HepG2 (cell line): Measurements from ENCODE around the gene GLS2. TPM values are rescaled to one million over a fixed set of nuclear protein-coding genes. Genes with fewer than 3 reads are reported as not detected.

ENCODE experiments used
- ATAC-seq: fragments of 200-7000 bp; cut with Tn5 transposase; 3 replicates; pipeline ENCODE4 v1.9.1; 2020; ENCODE audit warnings: mild to moderate bottlenecking, moderate library complexity
- BruUV-seq: library from RNA; stranded (reverse); fragments of 400-500 nt; replicated peaks from 2 replicates; lab custom pipeline; 2021; lab: Mats Ljungman, UMichigan
- CTCF ChIA-PET: fragments of 300-600 bp; formaldehyde crosslinking; extraction: SDS; loops from one replicate; lab custom pipeline; 2021; ENCODE audit warnings: low total read pairs, inconsistent platforms, low intra/inter-chr PET ratio; lab: Yijun Ruan, JAX
- POLR2A ChIA-PET: fragments of 350-600 bp; sonication (Branson Sonifier 250); formaldehyde crosslinking; loops from one replicate; lab custom pipeline; 2020; ENCODE audit warnings: antibody characterized with exemption, inconsistent platforms; lab: Yijun Ruan, JAX
- DNase-seq: peaks from one replicate; pipeline ENCODE4 v3.0.0-alpha.2; 2015; ENCODE audit warnings: low spot score
- FAIRE-seq: peaks from 3 replicates; lab custom pipeline; 2011; peaks lifted over from hg19 to GRCh38; lab: Jason Lieb, UNC
- H2AFZ ChIP-seq: one replicate; pipeline ENCODE4 v1.6.1; 2011; ENCODE audit warnings: low read length, inconsistent platforms
- H3K27ac ChIP-seq: fragments of 300-600 bp; 3 replicates; pipeline ENCODE4 v1.8.0; 2011; ENCODE audit warnings: mixed run types, mild to moderate bottlenecking, mixed read lengths, low read length, inconsistent platforms; ENCODE audit not compliant: insufficient read depth; ENCODE audit errors: extremely low read length
- H3K27me3 ChIP-seq, 2 experiments: fragments of 200-600 bp in 1 of 2; 2 replicates in 1 of 2; 3 replicates in 1 of 2; pipeline versions ENCODE4 v1.6.0 to v1.8.0; 2011; ENCODE audit warnings: low read length in 2 of 2, mild to moderate bottlenecking in 2 of 2, moderate library complexity in 2 of 2, inconsistent platforms in 1 of 2; ENCODE audit not compliant: insufficient read depth in 2 of 2, control insufficient read depth in 1 of 2
- H3K36me3 ChIP-seq, 2 experiments: fragments of 200-600 bp in 1 of 2; replicated peaks in 1 of 2; 2 replicates in 1 of 2; 3 replicates in 1 of 2; pipeline versions ENCODE4 v1.5.1 to v1.8.0; 2011; ENCODE audit warnings: low read length in 2 of 2, inconsistent platforms in 1 of 2; ENCODE audit not compliant: insufficient read depth in 2 of 2, control insufficient read depth in 1 of 2
- H3K4me1 ChIP-seq: 2 replicates; pipeline ENCODE4 v1.5.1; 2012; ENCODE audit warnings: low read length, inconsistent platforms; ENCODE audit not compliant: insufficient read depth
- H3K4me2 ChIP-seq: 2 replicates; pipeline ENCODE4 v1.6.0; 2011; ENCODE audit warnings: low read depth, low read length, inconsistent platforms
- H3K4me3 ChIP-seq, 3 experiments: fragments of 200-600 bp in 1 of 3; sonication (generic), shearing (Covaris generic) in 1 of 3; replicated peaks in 1 of 3; 2 replicates each; pipeline ENCODE4 v1.5.1; 2011 to 2016; ENCODE audit warnings: low read length in 3 of 3, inconsistent platforms in 2 of 3, low read depth in 2 of 3, mild to moderate bottlenecking in 2 of 3, control low read depth in 1 of 3, mixed read lengths in 1 of 3; ENCODE audit not compliant: insufficient read depth in 1 of 3
- H3K79me2 ChIP-seq: one replicate; pipeline ENCODE4 v1.6.1; 2011; ENCODE audit warnings: low read length, inconsistent platforms; ENCODE audit not compliant: insufficient read depth
- H3K9ac ChIP-seq: 2 replicates; pipeline ENCODE4 v1.6.0; 2011; ENCODE audit warnings: mild to moderate bottlenecking, low read depth, low read length, inconsistent platforms; ENCODE audit not compliant: insufficient read depth
- H3K9me3 ChIP-seq: 2 replicates; pipeline ENCODE4 v1.5.1; 2012; ENCODE audit warnings: mild to moderate bottlenecking, low read length
- H4K20me1 ChIP-seq: 2 replicates; pipeline ENCODE4 v1.6.0; 2011; ENCODE audit warnings: inconsistent platforms, mild to moderate bottlenecking, low read length, moderate library complexity; ENCODE audit not compliant: insufficient read depth
- FOXC1 ChIP-seq: sonication (generic); formaldehyde crosslinking; IDR thresholded peaks from 2 replicates; pipeline ENCODE4 v1.8.0; 2022; ENCODE audit warnings: mild to moderate bottlenecking, missing genetic modification reagents, borderline replicate concordance
- GATAD2A ChIP-seq: IDR thresholded peaks from 2 replicates; pipeline ENCODE4 v1.6.1; 2016
- JUNB ChIP-seq: sonication (generic); formaldehyde crosslinking; IDR thresholded peaks from 2 replicates; pipeline ENCODE4 v1.8.0; 2022; ENCODE audit warnings: missing genetic modification reagents, mild to moderate bottlenecking, borderline replicate concordance
- MBD4 ChIP-seq: IDR thresholded peaks from 2 replicates; pipeline ENCODE4 v1.6.1; 2012; ENCODE audit warnings: low read length, inconsistent platforms, borderline replicate concordance
- MIER3 ChIP-seq: IDR thresholded peaks from 2 replicates; pipeline ENCODE4 v1.6.1; 2016; ENCODE audit warnings: missing compliant biosample characterization, borderline replicate concordance
- RBM22 ChIP-seq: fragments of 200-400 bp; formaldehyde crosslinking; optimal IDR thresholded peaks from 2 replicates; pipeline ENCODE3; 2017; ENCODE audit warnings: mild to moderate bottlenecking, low read length, moderate library complexity
- SCMH1 ChIP-seq: sonication (generic); formaldehyde crosslinking; IDR thresholded peaks from 2 replicates; pipeline ENCODE4 v1.9.0; 2021; ENCODE audit warnings: missing genetic modification reagents, mild to moderate bottlenecking, borderline replicate concordance
- SYNCRIP ChIP-seq: fragments of 200-400 bp; formaldehyde crosslinking; IDR thresholded peaks from 2 replicates; pipeline ENCODE4 v1.6.1; 2018; ENCODE audit warnings: mild to moderate bottlenecking, low read depth, low read length; ENCODE audit not compliant: insufficient read depth
- TAF15 ChIP-seq: fragments of 200-400 bp; formaldehyde crosslinking; IDR thresholded peaks from one replicate; pipeline ENCODE4 v1.6.1; 2018; ENCODE audit warnings: mild to moderate bottlenecking, low read depth, low read length; ENCODE audit not compliant: poor library complexity, severe bottlenecking
- TARDBP ChIP-seq: sonication (generic); formaldehyde crosslinking; IDR thresholded peaks from 2 replicates; pipeline ENCODE4 v1.8.0; 2022; ENCODE audit warnings: mild to moderate bottlenecking, missing genetic modification reagents
- TBX3 ChIP-seq: fragments of 450-650 bp; IDR thresholded peaks from 2 replicates; pipeline ENCODE4 v1.6.1; 2017; ENCODE audit warnings: antibody characterized with exemption, mild to moderate bottlenecking, inconsistent platforms, borderline replicate concordance
- THAP11 ChIP-seq: IDR thresholded peaks from 2 replicates; pipeline ENCODE4 v1.6.1; 2016; ENCODE audit warnings: missing biosample characterization, missing genetic modification reagents
- ZKSCAN5 ChIP-seq: sonication (generic); formaldehyde crosslinking; IDR thresholded peaks from 2 replicates; pipeline ENCODE4 v1.5.1; 2020; ENCODE audit warnings: mild to moderate bottlenecking, missing genetic modification reagents
- ZNF335 ChIP-seq: sonication (generic); formaldehyde crosslinking; IDR thresholded peaks from 2 replicates; pipeline ENCODE4 v1.4.0; 2020; ENCODE audit warnings: missing genetic modification reagents
- ZNF501 ChIP-seq: sonication (generic); formaldehyde crosslinking; IDR thresholded peaks from 2 replicates; pipeline ENCODE4 v1.5.1; 2020; ENCODE audit warnings: mild to moderate bottlenecking, moderate library complexity, missing genetic modification reagents
- ZNF607 ChIP-seq: sonication (generic); formaldehyde crosslinking; IDR thresholded peaks from 2 replicates; pipeline ENCODE4 v1.5.1; 2020; ENCODE audit warnings: missing genetic modification reagents, mild to moderate bottlenecking, borderline replicate concordance
- ZNF616 ChIP-seq: sonication (generic); formaldehyde crosslinking; IDR thresholded peaks from 2 replicates; pipeline ENCODE4 v1.5.0; 2020; ENCODE audit warnings: low read depth, mild to moderate bottlenecking, missing genetic modification reagents
- ZNF652 ChIP-seq: IDR thresholded peaks from 2 replicates; pipeline ENCODE4 v1.6.1; 2016; ENCODE audit warnings: low read depth, borderline replicate concordance
- WGBS: methylation state at CpG from one replicate; pipeline ENCODE4 v1.1.6; 2017; ENCODE audit warnings: low lambda C conversion rate; 5-methylcytosine and 5-hydroxymethylcytosine counted together
- in situ Hi-C: cut with HindIII; loops from 2 replicates; pipeline ENCODE4 v1.10.0; 2017; ENCODE audit warnings: low pct_unique_long_range_greater_than_20kb; ENCODE audit not compliant: extremely low pct_ligation_motif_present
- intact Hi-C: fragments of 100-400 bp; cut with micrococcal nuclease; formaldehyde crosslinking; loops from one replicate; pipeline ENCODE4 v1.10.0; 2022; ENCODE audit not compliant: unreplicated experiment
- polyA plus RNA-seq, 8 experiments: library from polyadenylated mRNA; depleted of rRNA in 3 of 8; stranded (reverse) in 7 of 8; unstranded in 1 of 8; fragments of >200 nt; fragmentation: Illumina TruSeq in 4 of 8; extraction: Trizol in 4 of 8; gene quantifications; 2 replicates each; pipeline versions ENCODE4 v1.2.1 to v1.2.3, GENCODE V29; 2011 to 2016; ENCODE audit warnings: low read depth in 4 of 8, missing spikeins in 1 of 8, mixed read lengths in 1 of 8; ENCODE audit not compliant: insufficient read depth in 1 of 8
- total RNA-seq, 5 experiments: library from RNA; depleted of rRNA; stranded (reverse); fragments of >200 nt; fragmentation: Illumina TruSeq; extraction: Trizol; gene quantifications; 2 replicates each; pipeline ENCODE4 v1.2.3, GENCODE V29; 2016; ENCODE audit warnings: low read depth in 1 of 5
- TF ChIP-seq, protein P1 (sequence below): sonication (generic); formaldehyde crosslinking; IDR thresholded peaks from 2 replicates; pipeline ENCODE4 v1.4.0; 2020; ENCODE audit warnings: missing genetic modification reagents

GLS2 gene
- total and polyA plus RNA-seq, 2 of the 13 experiments (the other 11 are each of a cell fraction or from before 2014, with no cell fraction given) = 8.6 to 12.2 TPM

DNA sequence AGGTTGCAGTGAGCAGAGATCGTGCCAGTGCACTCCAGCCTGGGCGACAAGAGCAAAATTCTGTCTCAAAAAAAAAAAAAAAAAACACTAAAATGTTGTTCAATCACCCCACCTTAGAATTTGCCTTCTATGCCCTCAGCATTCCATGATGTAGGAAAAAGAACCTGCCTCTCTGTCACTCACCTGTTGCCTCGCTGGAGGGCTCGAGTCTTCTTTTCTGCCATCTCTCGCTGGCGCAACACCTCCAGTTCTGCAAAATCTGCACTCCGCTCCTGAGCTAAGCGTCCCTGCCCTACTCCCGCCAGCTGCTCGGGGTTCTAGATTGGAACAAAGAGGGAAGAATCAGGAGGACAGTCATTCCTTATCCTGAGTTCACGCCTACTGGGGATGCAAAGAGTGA, 56.7 kb downstream of the GLS2 start:
- 99% methylated on average over 11 of the region's 11 CpGs for WGBS
- no peaks in the 10 kb centered on the region for H3K4me1 ChIP-seq
- TF ChIP-seq JUNB (no peak), ZNF335 (CRISPR knock-in tag) (no peak), ZNF652 (CRISPR knock-in tag) (no peak), GATAD2A (CRISPR knock-in tag) (no peak)
- TF ChIP-seq, all 625 proteins: peak for 0
- Histone ChIP-seq H3K9me3 (no peaks in the 10 kb centered on the region), H2AFZ (no peak overlapping the region), H4K20me1 (no peaks in the 10 kb centered on the region), H3K9ac (no peak overlapping the region), H3K27me3 (no peaks in the 10 kb centered on the region), H3K36me3 (peaks cover 13 to 55% of the 10 kb centered on the region in 2 experiments; a peak in 4 of 5 replicates), H3K4me3 (no peak overlapping the region), H3K27ac (no peak overlapping the region), H3K79me2 (peaks cover under 1% of the 10 kb centered on the region), H3K4me2 (no peak overlapping the region)
- CTCF ChIA-PET = no interaction called here
- POLR2A ChIA-PET = no interaction called here
- in situ Hi-C loops (no loop called here), intact Hi-C loops (no loop called here)
- FAIRE-seq = no peak
- DNase-seq = no peak
- BruUV-seq = no TSS peak
- no peak for ATAC-seq

DNA sequence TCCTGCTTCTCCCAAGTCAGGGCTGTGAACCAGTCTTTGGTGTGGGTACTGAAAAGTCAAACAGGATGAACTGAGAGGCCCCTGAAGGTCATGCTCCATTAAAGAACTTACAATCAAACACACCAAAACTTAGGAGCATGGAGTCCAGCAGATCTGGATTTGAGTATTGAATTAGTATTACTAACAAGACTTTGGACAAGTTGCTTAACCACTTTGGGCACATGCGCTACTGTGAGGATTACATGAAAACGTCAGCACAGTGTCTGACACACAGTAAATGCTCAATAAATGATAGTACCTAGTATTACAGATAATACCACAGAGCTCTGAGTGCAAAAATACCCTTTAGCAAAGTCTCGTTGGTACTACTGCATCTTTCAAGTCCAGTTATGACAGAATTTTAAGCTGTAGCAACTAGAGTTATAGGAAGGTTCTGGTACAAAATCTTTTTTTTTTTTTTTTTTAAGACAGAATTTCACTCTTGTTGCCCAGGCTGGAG, 62.0 kb downstream of the GLS2 start:
- TF ChIP-seq TAF15 = no peak
- TF ChIP-seq RBM22 = no peak
- TF ChIP-seq SCMH1 (CRISPR knock-in tag) = no peak
- no peak for TF ChIP-seq MBD4
- TF ChIP-seq ZNF501 (CRISPR knock-in tag) = no peak
- no peak for TF ChIP-seq ZNF616
- TF ChIP-seq, protein P1, sequence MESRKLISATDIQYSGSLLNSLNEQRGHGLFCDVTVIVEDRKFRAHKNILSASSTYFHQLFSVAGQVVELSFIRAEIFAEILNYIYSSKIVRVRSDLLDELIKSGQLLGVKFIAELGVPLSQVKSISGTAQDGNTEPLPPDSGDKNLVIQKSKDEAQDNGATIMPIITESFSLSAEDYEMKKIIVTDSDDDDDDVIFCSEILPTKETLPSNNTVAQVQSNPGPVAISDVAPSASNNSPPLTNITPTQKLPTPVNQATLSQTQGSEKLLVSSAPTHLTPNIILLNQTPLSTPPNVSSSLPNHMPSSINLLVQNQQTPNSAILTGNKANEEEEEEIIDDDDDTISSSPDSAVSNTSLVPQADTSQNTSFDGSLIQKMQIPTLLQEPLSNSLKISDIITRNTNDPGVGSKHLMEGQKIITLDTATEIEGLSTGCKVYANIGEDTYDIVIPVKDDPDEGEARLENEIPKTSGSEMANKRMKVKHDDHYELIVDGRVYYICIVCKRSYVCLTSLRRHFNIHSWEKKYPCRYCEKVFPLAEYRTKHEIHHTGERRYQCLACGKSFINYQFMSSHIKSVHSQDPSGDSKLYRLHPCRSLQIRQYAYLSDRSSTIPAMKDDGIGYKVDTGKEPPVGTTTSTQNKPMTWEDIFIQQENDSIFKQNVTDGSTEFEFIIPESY = no peak
- no peak for TF ChIP-seq FOXC1
- TF ChIP-seq MIER3 (CRISPR knock-in tag) = no peak
- TF ChIP-seq THAP11 = no peak
- no peak for TF ChIP-seq ZNF607 (CRISPR knock-in tag)
- no peak for TF ChIP-seq TBX3
- TF ChIP-seq ZKSCAN5 (CRISPR knock-in tag) = no peak
- TF ChIP-seq TARDBP = no peak
- TF ChIP-seq SYNCRIP = no peak
- Histone ChIP-seq H3K79me2 (no peaks in the 10 kb centered on the region), H3K4me1 (no peaks in the 10 kb centered on the region), H2AFZ (no peak overlapping the region), H3K27ac (no peak overlapping the region), H3K36me3 (peaks cover 11 to 71% of the 10 kb centered on the region in 2 experiments), H4K20me1 (no peaks in the 10 kb centered on the region), H3K4me3 (no peak overlapping the region), H3K9ac (no peak overlapping the region), H3K27me3 (no peaks in the 10 kb centered on the region), H3K9me3 (no peaks in the 10 kb centered on the region), H3K4me2 (no peak overlapping the region)
- ChIA-PET CTCF (no interaction called here), POLR2A (interaction anchor here (0.6 kb wide), 1 partner anchor 84 kb away, joined by 3 read pairs; no protein-coding TSS in a partner anchor)
- no TSS peak for BruUV-seq
- FAIRE-seq = no peak
- DNase-seq = no peak
- in situ Hi-C loops = no loop called here
- 67% methylated on average over 3 of the region's 3 CpGs for WGBS
- ATAC-seq = no peak
- intact Hi-C loops = no loop called here
